Gastroesophageal sphincter (tissue), 4 donors: ENCODE data around the gene KIFC3. TPM values are rescaled to one million over a fixed set of nuclear protein-coding genes. Genes with fewer than 3 reads are reported as not detected.
A peak's percentile ranks its signal among the peaks of the same experiment; 100 is the strongest.

Source experiments
- ATAC-seq: fragments of 150-250 bp; one replicate; pipeline ENCODE4 v1.9.1; 2016; ENCODE audit warnings: mild to moderate bottlenecking, moderate library complexity
- H3K27ac ChIP-seq, 4 donors: fragments of 200-600 bp; sonication (generic) in 3 of 4; 1 replicate in 3 of 4; 2 replicates in 1 of 4; pipeline ENCODE4 v1.5.1; 2016 to 2019
- H3K27me3 ChIP-seq: fragments of 200-600 bp; sonication (generic); one replicate; pipeline ENCODE4 v1.5.1; 2019
- H3K36me3 ChIP-seq, 2 donors: fragments of 200-600 bp; sonication (generic); one replicate each; pipeline ENCODE4 v1.5.1; 2019; ENCODE audit warnings: control low read depth in 1 of 2
- H3K4me1 ChIP-seq, 3 donors: fragments of 200-600 bp; sonication (generic); 1 replicate in 2 of 3; 2 replicates in 1 of 3; pipeline ENCODE4 v1.5.1; 2016 to 2019; ENCODE audit warnings: control low read depth in 2 of 3
- H3K4me3 ChIP-seq, 2 donors: fragments of 200-600 bp; sonication (generic); one replicate each; pipeline ENCODE4 v1.5.1; 2019; ENCODE audit warnings: mild to moderate bottlenecking in 1 of 2, moderate library complexity in 1 of 2
- H3K9me3 ChIP-seq, 3 donors: fragments of 200-600 bp; sonication (generic); one replicate each; pipeline ENCODE4 v1.5.1; 2017 to 2019; ENCODE audit warnings: control low read depth in 2 of 3
- EP300 ChIP-seq: sonication (generic); formaldehyde crosslinking; IDR thresholded peaks from one replicate; pipeline ENCODE4 v1.6.1; 2017; ENCODE audit warnings: antibody characterized with exemption, mild to moderate bottlenecking
- POLR2A ChIP-seq, 2 donors: fragments of 450-650 bp; IDR thresholded peaks; one replicate each; pipeline ENCODE4 v1.6.1; 2017; ENCODE audit warnings: antibody characterized with exemption in 2 of 2, mild to moderate bottlenecking in 2 of 2, moderate library complexity in 1 of 2
- POLR2AphosphoS5 ChIP-seq: sonication (generic); formaldehyde crosslinking; IDR thresholded peaks from one replicate; pipeline ENCODE4 v1.6.1; 2017; ENCODE audit warnings: antibody characterized with exemption
- WGBS, 2 donors: methylation state at CpG; one replicate each; pipeline ENCODE4 v1.1.5; 2018; ENCODE audit warnings: low coverage in 1 of 2; 5-methylcytosine and 5-hydroxymethylcytosine counted together
- total RNA-seq, 4 donors: library from RNA; depleted of rRNA; stranded (reverse); fragments of >200 nt; gene quantifications; one replicate each; pipeline ENCODE4 v1.1.0, GENCODE V29; 2016
- TF ChIP-seq, protein P1 (sequence below), 4 experiments: fragments of 200-600 bp in 2 of 4; fragments of 450-650 bp in 2 of 4; sonication (generic) in 1 of 4; IDR thresholded peaks; one replicate each; pipeline ENCODE4 v1.5.1; 2017 to 2019; ENCODE audit warnings: antibody characterized with exemption in 4 of 4, mild to moderate bottlenecking in 2 of 4, moderate library complexity in 2 of 4

Gene KIFC3
- total RNA-seq, 4 donors from 2014 or later: 17.4 to 78.4 (median 36.2) TPM

DNA sequence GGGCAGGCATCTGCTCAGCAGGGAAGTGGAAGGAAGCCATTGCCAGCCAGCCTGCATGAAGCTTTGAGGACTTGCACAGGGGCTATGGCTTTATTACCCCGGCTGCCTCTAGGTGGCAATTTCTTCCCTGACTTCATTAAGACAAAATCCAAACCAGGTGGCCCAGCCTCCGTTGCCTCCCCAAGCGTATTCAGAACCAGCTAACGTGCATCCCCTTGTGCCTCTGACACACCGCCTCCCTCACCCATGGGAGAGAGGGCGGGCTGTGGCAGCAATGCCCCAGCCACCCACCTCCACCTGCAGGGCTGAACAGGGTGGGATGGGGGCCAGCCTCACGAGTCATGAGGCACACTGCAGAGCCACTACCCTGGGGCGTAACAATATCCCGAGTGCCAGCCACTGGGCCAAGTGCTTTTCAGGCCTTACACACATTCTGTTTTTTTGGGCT lies 6.8 kb downstream of the KIFC3 start:
- 75 to 80% methylated on average over 2 to 3 of the region's 9 CpGs for WGBS, 2 donors
- H3K27me3 ChIP-seq: no peaks in the 10 kb centered on the region
- H3K27ac ChIP-seq: no peak overlapping the region
- no peak overlapping the region for H3K4me3 ChIP-seq
- H3K36me3 ChIP-seq: peaks cover 0 to 67% of the 10 kb centered on the region in 2 donors
- no peak for ATAC-seq
- no peaks in the 10 kb centered on the region for H3K9me3 ChIP-seq
- H3K4me1 ChIP-seq: peaks cover 0 to 32% (median 14%) of the 10 kb centered on the region in 3 donors
- TF ChIP-seq, protein P1, sequence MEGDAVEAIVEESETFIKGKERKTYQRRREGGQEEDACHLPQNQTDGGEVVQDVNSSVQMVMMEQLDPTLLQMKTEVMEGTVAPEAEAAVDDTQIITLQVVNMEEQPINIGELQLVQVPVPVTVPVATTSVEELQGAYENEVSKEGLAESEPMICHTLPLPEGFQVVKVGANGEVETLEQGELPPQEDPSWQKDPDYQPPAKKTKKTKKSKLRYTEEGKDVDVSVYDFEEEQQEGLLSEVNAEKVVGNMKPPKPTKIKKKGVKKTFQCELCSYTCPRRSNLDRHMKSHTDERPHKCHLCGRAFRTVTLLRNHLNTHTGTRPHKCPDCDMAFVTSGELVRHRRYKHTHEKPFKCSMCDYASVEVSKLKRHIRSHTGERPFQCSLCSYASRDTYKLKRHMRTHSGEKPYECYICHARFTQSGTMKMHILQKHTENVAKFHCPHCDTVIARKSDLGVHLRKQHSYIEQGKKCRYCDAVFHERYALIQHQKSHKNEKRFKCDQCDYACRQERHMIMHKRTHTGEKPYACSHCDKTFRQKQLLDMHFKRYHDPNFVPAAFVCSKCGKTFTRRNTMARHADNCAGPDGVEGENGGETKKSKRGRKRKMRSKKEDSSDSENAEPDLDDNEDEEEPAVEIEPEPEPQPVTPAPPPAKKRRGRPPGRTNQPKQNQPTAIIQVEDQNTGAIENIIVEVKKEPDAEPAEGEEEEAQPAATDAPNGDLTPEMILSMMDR (IDR thresholded peaks at IDR 0.05): peak in 3 of 4 experiments; percentile 18 to 47 (median 46)
- TF ChIP-seq POLR2A (IDR thresholded peaks at IDR 0.05): no peak

DNA sequence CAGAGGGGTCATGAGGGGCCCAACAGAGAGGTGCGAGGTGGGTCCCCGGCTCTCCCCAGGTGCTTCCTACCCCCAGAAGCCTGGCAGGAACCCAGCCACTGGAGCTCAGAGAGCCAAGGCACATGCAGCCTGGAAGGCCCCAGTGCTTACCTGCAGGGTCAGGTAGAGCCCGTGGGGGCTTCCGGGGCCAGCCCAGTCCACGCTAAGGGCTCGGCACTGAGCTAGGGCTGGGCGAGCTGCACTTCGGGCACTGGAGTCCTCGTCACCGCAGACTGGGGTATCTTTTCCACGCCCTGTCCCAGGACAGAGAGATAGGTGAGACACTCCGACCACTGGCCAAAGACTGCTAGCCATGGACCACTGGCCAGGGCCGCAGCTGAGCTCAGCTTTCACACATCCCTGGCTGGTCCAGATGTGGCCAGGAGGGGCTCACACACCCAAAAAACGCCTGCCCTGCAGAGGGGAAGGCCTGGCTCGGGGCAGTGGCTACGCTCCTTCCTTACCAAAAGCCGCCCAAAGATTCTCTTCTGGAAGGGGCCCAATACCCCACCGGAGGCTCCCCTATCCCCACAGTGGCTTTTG lies 7.4 kb downstream of the KIFC3 start:
- Histone ChIP-seq H3K4me1 (peaks cover 0 to 27% (median 9%) of the 10 kb centered on the region in 3 donors), H3K36me3 (peaks cover 0 to 71% of the 10 kb centered on the region in 2 donors), H3K9me3 (no peaks in the 10 kb centered on the region), H3K4me3 (no peak overlapping the region), H3K27me3 (no peaks in the 10 kb centered on the region), H3K27ac (no peak overlapping the region)
- TF ChIP-seq, protein P1 (IDR thresholded peaks at IDR 0.05): no peak
- no peak for TF ChIP-seq EP300
- TF ChIP-seq POLR2A (IDR thresholded peaks at IDR 0.05): no peak
- no peak for TF ChIP-seq POLR2AphosphoS5
- no peak for ATAC-seq
- WGBS, 2 donors: 83 to 100% methylated on average over 1 to 6 of the region's 18 CpGs

DNA sequence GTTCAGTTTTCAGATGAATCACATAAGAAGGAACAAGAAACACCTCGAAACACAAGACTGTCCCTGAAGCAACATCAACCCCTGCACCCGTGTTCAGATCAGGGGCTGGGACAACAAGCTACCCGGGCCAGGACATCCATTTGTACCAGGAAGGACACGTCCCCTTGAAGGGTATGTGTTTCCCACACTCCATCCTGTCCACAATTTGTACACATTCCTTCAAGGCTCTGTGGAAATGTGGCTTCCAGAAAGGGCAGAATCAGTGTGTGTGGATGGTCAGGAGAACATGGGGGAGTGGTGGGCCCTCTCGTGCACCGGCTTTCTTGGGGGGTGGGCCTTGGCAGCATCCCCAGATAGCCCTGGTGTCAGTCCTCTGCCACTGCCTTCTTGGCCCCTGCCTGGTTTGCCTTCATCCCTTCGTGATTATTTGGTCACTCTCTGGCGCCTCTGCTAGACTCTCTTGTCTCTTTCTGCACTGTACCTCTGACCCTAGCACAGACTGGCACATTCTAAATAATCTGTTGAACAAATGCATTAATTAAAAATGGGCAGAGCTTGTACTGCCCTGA lies 10.3 kb downstream of the KIFC3 start:
- Histone ChIP-seq H3K36me3 (peaks cover 0 to 86% of the 10 kb centered on the region in 2 donors), H3K9me3 (no peaks in the 10 kb centered on the region), H3K4me3 (no peak overlapping the region), H3K27ac (no peak overlapping the region), H3K27me3 (no peaks in the 10 kb centered on the region), H3K4me1 (peaks cover 0 to 29% (median 3%) of the 10 kb centered on the region in 3 donors)
- TF ChIP-seq EP300: no peak
- no peak for TF ChIP-seq POLR2A (IDR thresholded peaks at IDR 0.05)
- TF ChIP-seq POLR2AphosphoS5: no peak
- TF ChIP-seq, protein P1 (IDR thresholded peaks at IDR 0.05): no peak
- ATAC-seq: no peak
- WGBS, 2 donors: 68 to 84% methylated on average over 4 to 8 of the region's 8 CpGs

DNA sequence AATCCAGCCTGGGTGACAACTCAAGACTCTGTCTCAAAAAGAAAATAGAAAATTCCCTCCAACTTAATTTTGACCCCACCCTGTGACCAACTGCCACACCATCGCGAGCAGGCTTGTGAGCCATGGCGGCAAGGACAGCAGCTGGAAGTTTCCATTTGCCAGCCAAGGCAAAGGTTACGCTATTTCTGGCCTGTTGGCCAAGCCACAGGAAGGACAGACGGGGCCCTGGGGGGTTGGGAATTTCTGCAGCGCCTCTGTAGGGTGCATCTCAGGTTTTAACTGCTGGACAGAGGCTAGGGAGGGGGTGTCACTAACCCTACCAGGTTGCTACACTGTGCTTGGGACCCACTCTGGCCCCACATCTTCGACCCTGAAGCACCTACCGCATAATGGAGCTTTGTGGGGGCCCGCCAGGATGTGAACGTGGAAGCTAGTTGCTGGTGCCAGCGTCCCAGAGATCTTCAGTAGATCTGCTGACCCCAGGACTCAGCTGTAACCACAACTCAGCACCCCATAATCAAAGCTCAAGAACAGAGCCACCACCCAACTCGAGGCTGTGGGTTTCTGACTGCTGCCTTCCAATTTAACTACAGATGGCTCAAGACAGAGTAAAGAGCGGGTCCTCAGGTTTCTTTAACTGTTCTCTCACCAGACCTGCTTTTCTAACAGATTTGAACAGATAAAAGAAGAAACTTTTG lies 10.9 kb downstream of the KIFC3 start:
- Histone ChIP-seq H3K27me3 (no peaks in the 10 kb centered on the region), H3K4me1 (peaks cover 0 to 35% (median 3%) of the 10 kb centered on the region in 3 donors), H3K9me3 (no peaks in the 10 kb centered on the region), H3K36me3 (peaks cover 0 to 80% of the 10 kb centered on the region in 2 donors), H3K27ac (no peak overlapping the region), H3K4me3 (no peak overlapping the region)
- no peak for TF ChIP-seq POLR2AphosphoS5
- TF ChIP-seq EP300: no peak
- TF ChIP-seq, protein P1 (IDR thresholded peaks at IDR 0.05): no peak
- TF ChIP-seq POLR2A (IDR thresholded peaks at IDR 0.05): no peak
- ATAC-seq: no peak
- 84 to 96% methylated on average over 5 to 11 of the region's 13 CpGs for WGBS, 2 donors
